Activated CD8-positive, alpha-beta T cell treated with anti-CD3 and anti-CD28 coated beads for 36 hours (primary cell): Measurements from ENCODE around the gene CSRNP2. TPM values are rescaled to one million over a fixed set of nuclear protein-coding genes. Genes with fewer than 3 reads are reported as not detected.
A peak's percentile ranks its signal among the peaks of the same experiment; 100 is the strongest.
"Not testable (repeated sequence)": the region's sequence is repeated elsewhere in the genome, so short reads cannot be mapped to it uniquely, and the experiment has no call there.

Experiments used
- ATAC-seq: fragments of 200-7000 bp; cut with Tn5 transposase; one replicate; pipeline ENCODE4 v1.10.0; 2021; ENCODE audit warnings: mild to moderate bottlenecking, moderate library complexity
- CTCF ChIA-PET: fragments of 350-600 bp; sonication (Branson Sonifier 250); formaldehyde crosslinking; loops from one replicate; lab custom pipeline; 2021; ENCODE audit warnings: antibody characterized with exemption; lab: Charles Lee
- POLR2A ChIA-PET: fragments of 350-600 bp; sonication (Branson Sonifier 250); formaldehyde crosslinking; loops from one replicate; lab custom pipeline; 2021; ENCODE audit warnings: antibody characterized with exemption; lab: Charles Lee
- DNase-seq: peaks from one replicate; pipeline ENCODE4 v3.0.0-alpha.2; 2020
- H3K27ac Mint-ChIP-seq: one replicate; pipeline ENCODE4 v1.8.0; 2021; ENCODE audit warnings: mild to moderate bottlenecking, mixed read lengths
- H3K27me3 Mint-ChIP-seq: one replicate; pipeline ENCODE4 v1.8.0; 2021; ENCODE audit warnings: mixed read lengths
- H3K36me3 Mint-ChIP-seq: one replicate; pipeline ENCODE4 v1.8.0; 2021; ENCODE audit warnings: low read depth, mixed read lengths
- H3K4me1 Mint-ChIP-seq: one replicate; pipeline ENCODE4 v1.8.0; 2021; ENCODE audit warnings: low read depth, mixed read lengths
- H3K4me3 Mint-ChIP-seq: one replicate; pipeline ENCODE4 v1.8.0; 2021; ENCODE audit warnings: mild to moderate bottlenecking, moderate library complexity, mixed read lengths
- H3K9me3 Mint-ChIP-seq: one replicate; pipeline ENCODE4 v1.8.0; 2021; ENCODE audit warnings: mixed read lengths
- intact Hi-C: fragments of 100-400 bp; cut with micrococcal nuclease; formaldehyde crosslinking; loops from one replicate; pipeline ENCODE4 v1.10.0; 2022
- total RNA-seq, 2 experiments: library from RNA; stranded (reverse); gene quantifications; one replicate each; pipeline ENCODE4 v1.2.3, GENCODE V29; 2021
- TF ChIP-seq, protein P1 (sequence below): fragments of 200-600 bp; IDR thresholded peaks from one replicate; pipeline ENCODE4 v1.8.0; 2022; ENCODE audit warnings: antibody characterized with exemption, mild to moderate bottlenecking

Gene CSRNP2
- total RNA-seq, 2 experiments from 2014 or later = 9.2 to 9.6 TPM

DNA sequence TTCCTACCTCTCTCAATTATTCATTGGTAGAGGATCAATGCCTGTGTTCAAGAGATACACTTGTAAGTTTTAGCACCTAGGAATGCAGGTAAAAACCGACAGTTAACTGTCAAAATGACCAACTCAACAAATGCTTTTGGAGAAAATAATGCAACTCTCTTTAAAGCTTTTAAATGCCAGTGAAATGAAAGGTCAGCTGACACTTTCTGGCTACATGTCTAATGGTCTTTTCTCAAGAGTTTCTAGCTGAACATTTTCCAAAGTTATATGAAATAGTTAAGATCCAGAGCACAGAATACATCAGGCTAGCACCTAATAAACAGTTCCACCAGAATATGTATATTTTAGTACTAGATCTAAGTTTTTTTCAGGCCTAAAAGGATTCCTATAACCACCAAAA lies 2.0 kb downstream of the CSRNP2 start:
- CTCF ChIA-PET = interaction anchor here (1.2 kb wide), 1 partner anchor 279 kb away, joined by 3 read pairs; no protein-coding TSS in a partner anchor
- Mint-ChIP-seq H3K27me3 (no peaks in the 10 kb centered on the region), H3K4me1 (peaks cover 28% of the 10 kb centered on the region), H3K27ac (no peak overlapping the region), H3K4me3 (peak overlapping the region; percentile 94), H3K9me3 (peaks cover 1% of the 10 kb centered on the region), H3K36me3 (peaks cover 9% of the 10 kb centered on the region)
- intact Hi-C loops = no loop called here
- POLR2A ChIA-PET = interaction anchor here (1.0 to 2.6 kb wide), 3 partner anchors 9 to 163 kb away, joined by 3 to 15 read pairs (median 11); partner anchors contain the start of gene LETMD1
- DNase-seq (no peak), ATAC-seq (no peak)
- TF ChIP-seq, protein P1, sequence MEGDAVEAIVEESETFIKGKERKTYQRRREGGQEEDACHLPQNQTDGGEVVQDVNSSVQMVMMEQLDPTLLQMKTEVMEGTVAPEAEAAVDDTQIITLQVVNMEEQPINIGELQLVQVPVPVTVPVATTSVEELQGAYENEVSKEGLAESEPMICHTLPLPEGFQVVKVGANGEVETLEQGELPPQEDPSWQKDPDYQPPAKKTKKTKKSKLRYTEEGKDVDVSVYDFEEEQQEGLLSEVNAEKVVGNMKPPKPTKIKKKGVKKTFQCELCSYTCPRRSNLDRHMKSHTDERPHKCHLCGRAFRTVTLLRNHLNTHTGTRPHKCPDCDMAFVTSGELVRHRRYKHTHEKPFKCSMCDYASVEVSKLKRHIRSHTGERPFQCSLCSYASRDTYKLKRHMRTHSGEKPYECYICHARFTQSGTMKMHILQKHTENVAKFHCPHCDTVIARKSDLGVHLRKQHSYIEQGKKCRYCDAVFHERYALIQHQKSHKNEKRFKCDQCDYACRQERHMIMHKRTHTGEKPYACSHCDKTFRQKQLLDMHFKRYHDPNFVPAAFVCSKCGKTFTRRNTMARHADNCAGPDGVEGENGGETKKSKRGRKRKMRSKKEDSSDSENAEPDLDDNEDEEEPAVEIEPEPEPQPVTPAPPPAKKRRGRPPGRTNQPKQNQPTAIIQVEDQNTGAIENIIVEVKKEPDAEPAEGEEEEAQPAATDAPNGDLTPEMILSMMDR = no peak

DNA sequence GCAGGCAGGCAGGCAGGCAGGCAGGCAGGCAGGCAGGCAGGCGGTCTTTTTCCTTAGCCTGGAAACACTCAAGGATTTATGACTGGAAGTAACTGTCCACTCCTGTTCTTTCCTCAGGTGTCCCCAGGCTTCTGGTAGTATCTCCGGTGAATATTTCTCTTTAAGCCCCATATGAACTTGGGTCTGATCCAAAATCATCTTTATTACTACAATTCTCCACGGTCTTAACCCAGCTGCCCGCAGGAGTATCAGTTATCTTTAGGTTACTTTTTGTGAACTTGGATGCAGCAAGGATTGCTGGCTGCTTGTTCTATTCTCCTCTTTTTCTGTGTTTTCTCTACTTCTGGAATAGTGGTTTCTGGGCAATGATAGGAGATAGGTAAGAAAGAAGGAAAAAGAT lies 3.3 kb downstream of the CSRNP2 start:
- Mint-ChIP-seq H3K27me3 (no peaks in the 10 kb centered on the region), H3K4me3 (no peak overlapping the region), H3K36me3 (peaks cover 9% of the 10 kb centered on the region), H3K4me1 (peaks cover 32% of the 10 kb centered on the region), H3K9me3 (peaks cover 1% of the 10 kb centered on the region), H3K27ac (no peak overlapping the region)
- intact Hi-C loops = no loop called here
- TF ChIP-seq, protein P1 = no peak
- DNase-seq (no peak), ATAC-seq (no peak)
- CTCF ChIA-PET = interaction anchor here (1.2 kb wide), 2 partner anchors 172 to 281 kb away, joined by 3 read pairs; no protein-coding TSS in a partner anchor
- POLR2A ChIA-PET = interaction anchor here (0.7 kb wide), 1 partner anchor 92 kb away, joined by 3 read pairs; no protein-coding TSS in a partner anchor

DNA sequence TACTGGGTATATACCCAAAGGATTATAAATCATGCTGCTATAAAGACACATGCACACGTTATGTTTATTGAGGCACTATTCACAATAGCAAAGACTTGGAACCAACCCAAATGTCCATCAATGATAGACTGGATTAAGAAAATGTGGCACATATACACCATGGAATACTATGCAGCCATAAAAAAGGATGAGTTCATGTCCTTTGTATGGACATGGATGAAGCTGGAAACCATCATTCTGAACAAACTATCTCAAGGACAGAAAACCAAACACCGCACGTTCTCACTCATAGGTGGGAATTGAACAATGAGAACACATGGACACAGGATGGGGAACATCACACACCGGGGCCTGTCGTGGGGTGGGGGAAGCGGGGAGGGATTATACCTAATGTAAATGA lies 4.5 kb downstream of the CSRNP2 start:
- ATAC-seq, H3K27ac Mint-ChIP-seq, POLR2A ChIA-PET, intact Hi-C loops, CTCF ChIA-PET, H3K4me3 Mint-ChIP-seq, H3K9me3 Mint-ChIP-seq, DNase-seq, H3K27me3 Mint-ChIP-seq: not testable (repeated sequence)
- H3K36me3 Mint-ChIP-seq = peaks cover 13% of the 10 kb centered on the region
- H3K4me1 Mint-ChIP-seq = peaks cover 32% of the 10 kb centered on the region

DNA sequence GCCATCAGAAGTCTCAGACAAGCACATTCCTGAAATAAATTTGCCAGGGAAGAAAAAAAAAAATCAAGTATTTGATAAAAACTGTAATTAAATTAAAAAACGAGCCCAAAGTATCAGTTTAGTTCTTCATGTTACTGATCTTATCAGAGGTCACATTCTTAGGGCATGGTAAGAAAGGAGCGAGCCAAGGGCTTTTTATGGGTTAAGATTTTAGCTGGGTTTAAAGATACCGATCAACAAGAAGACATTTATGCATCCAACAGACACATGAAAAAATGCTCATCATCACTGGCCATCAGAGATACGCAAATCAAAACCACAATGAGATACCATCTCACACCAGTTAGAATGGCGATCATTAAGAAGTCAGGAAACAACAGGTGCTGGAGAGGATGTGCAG lies 5.0 kb downstream of the CSRNP2 start:
- ATAC-seq, DNase-seq, intact Hi-C loops, POLR2A ChIA-PET, H3K9me3 Mint-ChIP-seq, H3K4me3 Mint-ChIP-seq, H3K27ac Mint-ChIP-seq, H3K27me3 Mint-ChIP-seq: not testable (repeated sequence)
- H3K36me3 Mint-ChIP-seq = peaks cover 14% of the 10 kb centered on the region
- CTCF ChIA-PET = interaction anchor here (1.0 kb wide), 1 partner anchor 312 kb away, joined by 3 read pairs; no protein-coding TSS in a partner anchor
- peaks cover 28% of the 10 kb centered on the region for H3K4me1 Mint-ChIP-seq

DNA sequence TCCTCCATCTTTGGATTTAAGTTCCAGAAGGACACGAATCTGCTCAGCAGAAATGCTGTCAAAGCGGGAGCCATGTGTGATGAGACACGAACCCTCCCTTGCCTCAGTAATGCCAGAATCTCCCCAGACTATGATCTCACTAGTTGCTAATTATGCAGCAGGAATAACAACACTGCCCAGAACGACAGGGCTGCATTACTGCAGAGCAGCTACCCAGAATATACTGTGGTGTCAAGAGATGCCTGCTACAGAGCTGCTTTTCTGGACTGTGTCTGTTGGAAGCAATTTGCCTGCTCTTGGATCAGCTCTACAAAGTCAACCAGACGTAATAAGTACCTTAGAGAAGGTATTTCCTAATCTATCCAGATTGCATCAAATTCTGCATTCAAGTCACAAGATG lies 5.5 kb downstream of the CSRNP2 start:
- ATAC-seq (no peak), DNase-seq (no peak)
- Mint-ChIP-seq H3K4me3 (no peak overlapping the region), H3K4me1 (peaks cover 28% of the 10 kb centered on the region), H3K27me3 (no peaks in the 10 kb centered on the region), H3K9me3 (peaks cover 1% of the 10 kb centered on the region), H3K27ac (no peak overlapping the region), H3K36me3 (peaks cover 14% of the 10 kb centered on the region)
- CTCF ChIA-PET = interaction anchor here (1.0 kb wide), 1 partner anchor 311 kb away, joined by 3 read pairs; no protein-coding TSS in a partner anchor
- intact Hi-C loops = no loop called here
- POLR2A ChIA-PET = no interaction called here
- TF ChIP-seq, protein P1 = no peak

DNA sequence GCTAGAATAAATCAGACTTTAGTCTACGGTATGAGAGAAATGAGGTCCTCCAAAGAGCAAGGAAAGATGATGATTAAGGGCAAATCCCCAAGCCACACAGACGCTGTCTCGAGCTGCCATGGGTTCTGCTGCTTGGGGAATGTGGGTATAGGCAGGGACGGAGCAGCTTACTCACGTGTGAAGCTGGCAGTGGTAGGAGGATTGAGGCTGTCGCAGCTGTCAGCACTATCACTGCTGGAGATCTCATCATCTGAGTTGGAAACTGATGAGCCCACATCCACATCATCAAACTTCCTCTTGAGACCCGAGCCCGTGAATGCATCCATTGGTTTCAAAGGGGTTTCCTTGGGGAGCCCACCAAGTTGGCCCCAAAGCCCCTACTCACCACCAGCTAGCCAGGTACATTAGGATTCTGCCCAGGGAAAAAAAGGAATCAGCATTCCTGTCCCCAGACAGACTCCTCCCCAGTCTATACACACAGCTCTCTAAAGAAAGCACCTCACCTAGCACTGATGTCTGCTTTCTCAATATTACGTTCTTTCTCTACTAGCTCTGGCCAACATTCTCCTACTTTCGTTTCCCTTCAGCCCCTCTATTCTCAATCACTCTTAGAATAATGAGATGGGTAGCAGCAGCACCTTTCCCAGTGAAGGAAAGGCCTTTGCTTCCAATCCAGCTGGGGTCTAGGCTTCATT lies 7.0 kb downstream of the CSRNP2 start:
- Mint-ChIP-seq H3K4me1 (peaks cover 16% of the 10 kb centered on the region), H3K27me3 (no peaks in the 10 kb centered on the region), H3K4me3 (no peak overlapping the region), H3K36me3 (peaks cover 20% of the 10 kb centered on the region), H3K27ac (peak overlapping the region; percentile 1), H3K9me3 (peaks cover 1% of the 10 kb centered on the region)
- intact Hi-C loops = no loop called here
- TF ChIP-seq, protein P1 = no peak
- peak; percentile 61 for ATAC-seq
- POLR2A ChIA-PET = interaction anchor here (0.8 to 1.5 kb wide), 3 partner anchors 8 to 187 kb away, joined by 3 read pairs; no protein-coding TSS in a partner anchor
- peak; percentile 10 for DNase-seq
- CTCF ChIA-PET = interaction anchor here (0.9 to 1.1 kb wide), 3 partner anchors 50 to 311 kb away, joined by 3 to 4 read pairs (median 3); partner anchors contain the start of gene SLC11A2
